Type B pancreatic cell (in vitro differentiated cells): ENCODE results near the gene VAMP8. TPM values are rescaled to one million over a fixed set of nuclear protein-coding genes. Genes with fewer than 3 reads are reported as not detected.
"Not testable (repeated sequence)": the region's sequence is repeated elsewhere in the genome, so short reads cannot be mapped to it uniquely, and the experiment has no call there.

ENCODE experiments used
- DNase-seq: peaks from one replicate; pipeline ENCODE4 v3.0.0; 2021; ENCODE audit warnings: mixed read lengths; ENCODE audit not compliant: unreplicated experiment; ENCODE audit errors: extremely low spot score
- H3K27ac Mint-ChIP-seq: 2 replicates; pipeline ENCODE4 v1.8.0; 2021; ENCODE audit warnings: mild to moderate bottlenecking, mixed read lengths
- H3K27me3 Mint-ChIP-seq: 2 replicates; pipeline ENCODE4 v1.8.0; 2021; ENCODE audit warnings: mixed read lengths
- H3K36me3 Mint-ChIP-seq: 2 replicates; pipeline ENCODE4 v1.8.0; 2021; ENCODE audit warnings: mixed read lengths
- H3K4me1 Mint-ChIP-seq: one replicate; pipeline ENCODE4 v1.8.0; 2021; ENCODE audit warnings: mixed read lengths; ENCODE audit not compliant: unreplicated experiment
- H3K4me3 Mint-ChIP-seq: 2 replicates; pipeline ENCODE4 v1.8.0; 2021; ENCODE audit warnings: mild to moderate bottlenecking, mixed read lengths
- H3K9me3 Mint-ChIP-seq: 2 replicates; pipeline ENCODE4 v1.8.0; 2021; ENCODE audit warnings: mixed read lengths
- CTCF ChIP-seq: fragments of 200-600 bp; sonication (generic); conservative IDR thresholded peaks from 2 replicates; pipeline ENCODE4 v1.5.0; 2021; ENCODE audit warnings: antibody characterized with exemption, mild to moderate bottlenecking
- total RNA-seq: library from RNA; stranded (reverse); gene quantifications from 2 replicates; pipeline ENCODE4 v1.2.1, GENCODE V29; 2021; ENCODE audit warnings: low replicate concordance

Gene VAMP8
- total RNA-seq, 1 donor from 2014 or later, result 62.8 TPM

DNA sequence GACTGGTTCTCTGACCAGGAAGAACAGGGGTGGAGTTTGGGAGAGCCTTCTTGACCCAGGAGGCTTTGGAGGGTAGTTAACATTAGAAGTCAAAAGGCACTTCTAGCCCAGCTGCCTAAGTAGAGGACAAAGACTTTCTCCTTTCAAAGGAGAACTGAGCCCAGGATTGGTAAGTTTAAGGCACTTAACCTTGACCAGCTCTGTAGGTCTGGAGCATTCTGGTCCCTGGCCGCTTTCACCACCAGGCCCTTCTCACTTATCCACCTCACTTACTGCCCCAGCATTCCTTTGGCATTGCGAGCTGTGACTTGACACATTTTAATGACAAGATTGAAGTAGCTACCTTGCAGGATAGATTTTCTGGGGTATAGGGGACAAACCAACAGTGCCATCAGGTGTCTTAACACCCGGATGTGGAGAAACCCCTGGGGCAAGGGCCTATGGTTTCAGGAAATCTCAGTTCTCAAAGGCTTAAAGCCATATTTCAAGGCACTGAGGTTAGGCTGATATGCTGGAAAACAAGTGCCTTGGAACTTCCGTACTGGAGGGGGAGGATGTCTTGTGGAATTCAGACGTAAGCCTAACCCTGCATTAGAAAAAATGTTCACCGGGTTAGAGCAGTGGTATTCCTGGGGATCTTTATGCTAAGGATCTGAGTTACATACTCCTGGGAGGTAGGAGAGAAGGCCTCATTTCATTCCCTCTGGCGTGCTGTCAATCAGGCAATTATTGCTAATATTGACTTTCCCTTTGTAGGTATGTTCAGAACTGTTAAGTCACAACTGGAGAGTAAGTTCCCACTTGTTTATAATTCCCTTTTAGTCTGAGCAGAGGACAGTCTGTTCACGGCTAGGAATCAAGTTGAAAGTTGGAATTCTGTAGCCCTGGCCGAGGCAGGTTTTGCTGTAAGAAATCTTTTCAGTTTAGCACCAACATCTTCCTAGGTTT is 30.2 kb downstream of the VAMP8 start:
- no peaks in the 10 kb centered on the region for H3K9me3 Mint-ChIP-seq
- peak overlapping the region; percentile 37 for H3K4me3 Mint-ChIP-seq
- no peak for DNase-seq
- no peak for TF ChIP-seq CTCF
- peaks cover 11% of the 10 kb centered on the region for H3K36me3 Mint-ChIP-seq
- H3K27ac Mint-ChIP-seq, result peak overlapping the region; percentile 77
- no peaks in the 10 kb centered on the region for H3K27me3 Mint-ChIP-seq
- H3K4me1 Mint-ChIP-seq, result peaks cover 25% of the 10 kb centered on the region

DNA sequence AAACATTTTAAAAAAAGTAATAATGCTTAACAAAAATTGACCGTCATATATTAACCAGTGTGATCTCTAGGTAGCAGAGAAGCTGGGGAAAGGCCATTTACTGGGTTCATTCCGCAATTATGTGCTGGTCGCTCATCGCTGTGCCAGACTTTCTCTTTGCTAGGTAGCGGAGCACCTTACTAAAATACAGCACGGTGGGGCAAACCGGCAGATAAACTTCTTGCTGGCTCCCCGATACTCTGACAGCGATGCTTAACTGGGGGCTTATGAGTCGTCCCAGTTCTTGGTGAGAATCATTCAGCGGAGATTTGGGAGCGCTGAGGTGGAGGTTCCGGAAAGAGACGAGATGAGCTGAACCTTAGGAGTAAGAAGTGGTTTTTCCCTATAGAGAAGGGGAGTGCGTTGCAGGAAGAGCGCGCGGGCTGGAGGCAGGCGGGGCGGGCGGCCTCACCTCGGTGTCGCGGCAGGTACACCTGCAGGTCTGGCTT is 33.9 kb downstream of the VAMP8 start:
- H3K4me3 Mint-ChIP-seq, result peak overlapping the region; percentile 96
- no peaks in the 10 kb centered on the region for H3K9me3 Mint-ChIP-seq
- TF ChIP-seq CTCF, result no peak
- peaks cover under 1% of the 10 kb centered on the region for H3K4me1 Mint-ChIP-seq
- DNase-seq, result no peak
- peaks cover 11% of the 10 kb centered on the region for H3K36me3 Mint-ChIP-seq
- peak overlapping the region; percentile 89 for H3K27ac Mint-ChIP-seq
- no peaks in the 10 kb centered on the region for H3K27me3 Mint-ChIP-seq

GRCh38 chr2:85611705-85612587 is 34.6 kb downstream of the VAMP8 start, which contains the start of gene C2orf68:
C2orf68 (minus strand) TSS chr2:85612066; CDS start chr2:85611984, 82 bp downstream.
- Mint-ChIP-seq H3K27me3 (no peaks in the 10 kb centered on the region), H3K4me1 (no peaks in the 10 kb centered on the region), H3K4me3 (peak within 1 kb of the TSS; percentile 96), H3K27ac (peak within 1 kb of the TSS; percentile 89), H3K36me3 (peaks cover 11% of the 10 kb centered on the region), H3K9me3 (no peaks in the 10 kb centered on the region)
- peak; percentile 91 for DNase-seq
- TF ChIP-seq CTCF, result no peak

DNA sequence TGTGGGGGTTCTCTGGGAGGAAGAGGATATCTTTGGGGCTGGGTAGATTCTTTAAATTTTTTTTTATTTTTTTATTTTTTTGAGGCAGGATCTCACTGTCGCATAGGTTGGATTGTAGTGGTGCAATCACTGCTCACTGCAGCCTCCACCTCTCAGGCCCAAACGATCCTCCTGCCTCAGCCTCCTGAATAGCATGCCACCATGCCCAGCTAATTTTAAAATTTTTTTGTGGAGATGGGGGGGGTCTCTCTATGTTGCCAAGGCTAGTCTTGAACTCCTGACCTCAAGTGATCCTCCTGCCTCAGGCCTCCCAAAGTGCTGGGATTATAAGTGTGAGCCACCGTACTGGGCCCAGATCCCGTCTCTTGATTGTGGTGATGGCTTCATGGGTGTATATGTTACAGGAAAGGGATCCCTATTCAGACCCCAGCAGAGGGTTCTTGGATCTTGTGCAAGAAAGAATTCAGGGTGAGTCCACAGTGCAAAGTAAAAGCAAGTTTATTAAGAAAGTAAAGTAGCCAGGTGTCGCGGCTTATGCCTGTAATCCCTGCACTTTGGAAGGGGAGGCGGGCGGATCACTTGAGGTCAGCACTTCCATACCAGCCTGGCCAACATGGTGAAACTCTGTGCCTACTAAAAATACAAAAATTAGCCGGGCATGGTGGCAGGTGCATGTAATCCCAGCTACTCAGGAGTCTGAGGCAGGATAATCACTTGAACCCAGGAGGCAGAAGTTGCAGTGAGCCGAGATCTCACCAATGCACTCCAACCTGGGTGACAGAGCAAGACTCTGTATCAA is 36.5 kb downstream of the VAMP8 start:
- H3K9me3 Mint-ChIP-seq, result no peaks in the 10 kb centered on the region
- H3K36me3 Mint-ChIP-seq, result peaks cover 6% of the 10 kb centered on the region
- no peaks in the 10 kb centered on the region for H3K27me3 Mint-ChIP-seq
- H3K4me3 Mint-ChIP-seq, result peak overlapping the region; percentile 60
- peak overlapping the region; percentile 50 for H3K27ac Mint-ChIP-seq
- peaks cover 6% of the 10 kb centered on the region for H3K4me1 Mint-ChIP-seq
- no peak for DNase-seq
- TF ChIP-seq CTCF, result no peak

- H3K27me3 Mint-ChIP-seq, H3K36me3 Mint-ChIP-seq, DNase-seq, H3K9me3 Mint-ChIP-seq, H3K27ac Mint-ChIP-seq: not testable (repeated sequence)
- Mint-ChIP-seq H3K4me1 (peaks cover 11% of the 10 kb centered on the region), H3K4me3 (peak overlapping the region; percentile 67)
These were observed 37.4 kb downstream of the VAMP8 start for GRCh38 chr2:85614757-85615156.
